Measurements from ENCODE around the gene AARS2.

AARS2 gene

GRCh38 chr6:44306710-44307109 is 6.4 kb downstream of the AARS2 start:
- Histone ChIP-seq H3K4me3 (no peak overlapping the region), H3K27ac (no peak overlapping the region), H3K9ac (0 out of 22 replicates have a peak overlapping the region, but pooled peaks of 1 of the 11 experiments have one; percentile 11), H4K20me1 (peaks cover 0 to 41% (median 10%) of the 10 kb centered on the region in 11 experiments; a peak in 9 of 22 replicates), H3K9me3 (replicated peaks in 1 of 11) (no peaks in the 10 kb centered on the region), H3K4me1 (peaks cover under 1 to 17% (median 5%) of the 10 kb centered on the region in 10 experiments; a peak in 19 of 20 replicates), H3K4me2 (no peak overlapping the region), H3K36me3 (peaks cover 95 to 100% (median 100%) of the 10 kb centered on the region in 11 experiments), H3K27me3 (no peaks in the 10 kb centered on the region)
- no peak for TF ChIP-seq Cebpa-rat (IDR thresholded peaks at IDR 0.05)

GRCh38 chr6:44305200-44305725 is 7.9 kb downstream of the AARS2 start:
- H3K36me3 ChIP-seq = peaks cover 90 to 100% (median 99%) of the 10 kb centered on the region in 11 experiments
- H3K4me3 ChIP-seq = no peak overlapping the region
- no peaks in the 10 kb centered on the region for H3K9me3 ChIP-seq (replicated peaks in 1 of 11)
- H3K4me2 ChIP-seq = no peak overlapping the region
- peaks cover 0 to 17% (median 0%) of the 10 kb centered on the region in 10 experiments; a peak in 7 of 20 replicates for H3K4me1 ChIP-seq
- H3K27ac ChIP-seq = peak overlapping the region in 4 of 11 experiments; percentile 9 to 63 (median 33); a peak in 6 of 22 replicates
- H4K20me1 ChIP-seq = peaks cover 0 to 55% (median 10%) of the 10 kb centered on the region in 11 experiments; a peak in 10 of 22 replicates
- peaks cover 0 to 7% (median 0%) of the 10 kb centered on the region in 11 experiments; a peak in 1 of 22 replicates for H3K27me3 ChIP-seq
- no peak for TF ChIP-seq Cebpa-rat (IDR thresholded peaks at IDR 0.05)
- H3K9ac ChIP-seq = no peak overlapping the region

- TF ChIP-seq Cebpa-rat (IDR thresholded peaks at IDR 0.05) = no peak
- peak overlapping the region in 4 of 11 experiments; percentile 9 to 63 (median 33); a peak in 6 of 22 replicates for H3K27ac ChIP-seq
- H3K9ac ChIP-seq = no peak overlapping the region
- H3K4me3 ChIP-seq = no peak overlapping the region
- H3K4me1 ChIP-seq = peaks cover 0 to 17% (median 0%) of the 10 kb centered on the region in 10 experiments; a peak in 7 of 20 replicates
- no peaks in the 10 kb centered on the region for H3K9me3 ChIP-seq (replicated peaks in 1 of 11)
- H4K20me1 ChIP-seq = peaks cover 0 to 63% (median 10%) of the 10 kb centered on the region in 11 experiments; a peak in 12 of 22 replicates
- H3K27me3 ChIP-seq = peaks cover 0 to 10% (median 1%) of the 10 kb centered on the region in 11 experiments; a peak in 14 of 22 replicates
- H3K36me3 ChIP-seq = peaks cover 88 to 100% (median 97%) of the 10 kb centered on the region in 11 experiments
- H3K4me2 ChIP-seq = no peak overlapping the region
Observed at GRCh38 chr6:44304282-44305199, 8.6 kb downstream of the AARS2 start.

- H4K20me1 ChIP-seq = peaks cover 0 to 70% (median 17%) of the 10 kb centered on the region in 11 experiments; a peak in 16 of 22 replicates
- H3K4me2 ChIP-seq = no peak overlapping the region
- no peak overlapping the region for H3K9ac ChIP-seq
- no peak overlapping the region for H3K27ac ChIP-seq
- no peak overlapping the region for H3K4me3 ChIP-seq
- peaks cover 0 to 17% (median 0%) of the 10 kb centered on the region in 10 experiments; a peak in 7 of 20 replicates for H3K4me1 ChIP-seq
- no peak for TF ChIP-seq Cebpa-rat (IDR thresholded peaks at IDR 0.05)
- H3K27me3 ChIP-seq = peaks cover 4 to 17% (median 8%) of the 10 kb centered on the region in 11 experiments
- no peaks in the 10 kb centered on the region for H3K9me3 ChIP-seq (replicated peaks in 1 of 11)
- peaks cover 88 to 100% (median 92%) of the 10 kb centered on the region in 11 experiments for H3K36me3 ChIP-seq
Observed at GRCh38 chr6:44303842-44304241, 9.3 kb downstream of the AARS2 start.

- Histone ChIP-seq H3K9ac (peak overlapping the region in 1 of 11 experiments; percentile 15; a peak in 1 of 22 replicates), H3K36me3 (peaks cover 78 to 97% (median 82%) of the 10 kb centered on the region in 11 experiments), H3K4me3 (no peak overlapping the region), H3K4me2 (peak overlapping the region in 1 of 11 experiments; percentile 24; a peak in 2 of 22 replicates), H3K9me3 (replicated peaks in 1 of 11) (no peaks in the 10 kb centered on the region), H3K27ac (no peak overlapping the region), H4K20me1 (peaks cover 0 to 80% (median 26%) of the 10 kb centered on the region in 11 experiments; a peak in 16 of 22 replicates), H3K4me1 (peaks cover 0 to 17% (median 0%) of the 10 kb centered on the region in 10 experiments; a peak in 7 of 20 replicates), H3K27me3 (peaks cover 14 to 27% (median 18%) of the 10 kb centered on the region in 11 experiments)
- TF ChIP-seq Cebpa-rat (IDR thresholded peaks at IDR 0.05) = no peak
Observed at GRCh38 chr6:44302856-44303255, 10.3 kb downstream of the AARS2 start.

- peak overlapping the region in 3 of 11 experiments; percentile 11 to 24 (median 24); a peak in 5 of 22 replicates for H3K4me2 ChIP-seq
- H4K20me1 ChIP-seq = peaks cover 0 to 88% (median 35%) of the 10 kb centered on the region in 11 experiments; a peak in 17 of 22 replicates
- peaks cover 69 to 88% (median 74%) of the 10 kb centered on the region in 11 experiments for H3K36me3 ChIP-seq
- peak overlapping the region in 1 of 11 experiments; percentile 15; a peak in 1 of 22 replicates for H3K9ac ChIP-seq
- no peak overlapping the region for H3K4me3 ChIP-seq
- no peak overlapping the region for H3K27ac ChIP-seq
- H3K27me3 ChIP-seq = peaks cover 22 to 36% (median 27%) of the 10 kb centered on the region in 11 experiments
- no peak for TF ChIP-seq Cebpa-rat (IDR thresholded peaks at IDR 0.05)
- no peaks in the 10 kb centered on the region for H3K9me3 ChIP-seq (replicated peaks in 1 of 11)
- H3K4me1 ChIP-seq = peaks cover 0 to 17% (median 0%) of the 10 kb centered on the region in 10 experiments; a peak in 7 of 20 replicates
Observed at GRCh38 chr6:44301782-44302564, 11.2 kb downstream of the AARS2 start.

- Histone ChIP-seq H3K27ac (no peak overlapping the region), H3K27me3 (peaks cover 31 to 45% (median 36%) of the 10 kb centered on the region in 11 experiments), H3K4me3 (no peak overlapping the region), H4K20me1 (peaks cover 0 to 91% (median 41%) of the 10 kb centered on the region in 11 experiments; a peak in 17 of 22 replicates), H3K4me1 (peaks cover 0 to 17% (median 0%) of the 10 kb centered on the region in 10 experiments; a peak in 7 of 20 replicates), H3K9ac (no peak overlapping the region), H3K36me3 (peaks cover 61 to 79% (median 65%) of the 10 kb centered on the region in 11 experiments), H3K9me3 (replicated peaks in 1 of 11) (no peaks in the 10 kb centered on the region), H3K4me2 (no peak overlapping the region)
- no peak for TF ChIP-seq Cebpa-rat (IDR thresholded peaks at IDR 0.05)
Observed at GRCh38 chr6:44301106-44301505, 12.0 kb downstream of the AARS2 start.

- H3K27ac ChIP-seq = no peak overlapping the region
- no peak overlapping the region for H3K9ac ChIP-seq
- peaks cover 0 to 91% (median 43%) of the 10 kb centered on the region in 11 experiments; a peak in 17 of 22 replicates for H4K20me1 ChIP-seq
- H3K4me3 ChIP-seq = no peak overlapping the region
- H3K27me3 ChIP-seq = peaks cover 36 to 52% (median 42%) of the 10 kb centered on the region in 11 experiments
- TF ChIP-seq Cebpa-rat (IDR thresholded peaks at IDR 0.05) = no peak
- H3K4me1 ChIP-seq = peaks cover 0 to 17% (median 0%) of the 10 kb centered on the region in 10 experiments; a peak in 7 of 20 replicates
- no peak overlapping the region for H3K4me2 ChIP-seq
- peaks cover 53 to 72% (median 58%) of the 10 kb centered on the region in 11 experiments for H3K36me3 ChIP-seq
- no peaks in the 10 kb centered on the region for H3K9me3 ChIP-seq (replicated peaks in 1 of 11)
Observed at GRCh38 chr6:44300292-44300823, 12.8 kb downstream of the AARS2 start.
